Measurements from ENCODE around the gene ETNK1. TPM values are rescaled to one million over a fixed set of nuclear protein-coding genes. Genes with fewer than 3 reads are reported as not detected.

ETNK1 gene
- total RNA-seq, 4 donors from 2014 or later = 50.0 to 78.2 (median 57.4) TPM

DNA sequence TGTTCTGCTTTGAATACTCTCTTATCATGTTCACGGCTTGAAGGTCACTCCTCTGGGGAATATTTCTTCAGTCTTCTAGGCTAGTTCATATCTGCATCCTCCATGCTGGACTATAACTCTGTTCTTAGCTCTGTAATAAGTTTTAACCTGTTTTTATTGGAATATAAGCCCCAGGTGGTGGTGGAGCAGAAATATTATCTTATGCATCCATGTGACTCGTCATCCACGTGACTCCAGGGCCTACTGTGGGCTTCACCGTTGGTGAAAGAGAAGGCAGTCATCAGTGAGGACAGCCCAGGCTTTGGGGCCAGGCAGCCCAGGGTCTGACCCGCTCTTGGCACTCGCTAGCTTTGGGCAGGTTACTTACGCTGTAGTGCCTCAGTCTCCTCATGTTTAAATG lies 87.1 kb downstream of the ETNK1 start:
- DNase-seq = no peak
- 82 to 87% methylated on average over 7 of the region's 7 CpGs for WGBS, 2 donors
- no peaks in the 10 kb centered on the region for H3K9me3 ChIP-seq

DNA sequence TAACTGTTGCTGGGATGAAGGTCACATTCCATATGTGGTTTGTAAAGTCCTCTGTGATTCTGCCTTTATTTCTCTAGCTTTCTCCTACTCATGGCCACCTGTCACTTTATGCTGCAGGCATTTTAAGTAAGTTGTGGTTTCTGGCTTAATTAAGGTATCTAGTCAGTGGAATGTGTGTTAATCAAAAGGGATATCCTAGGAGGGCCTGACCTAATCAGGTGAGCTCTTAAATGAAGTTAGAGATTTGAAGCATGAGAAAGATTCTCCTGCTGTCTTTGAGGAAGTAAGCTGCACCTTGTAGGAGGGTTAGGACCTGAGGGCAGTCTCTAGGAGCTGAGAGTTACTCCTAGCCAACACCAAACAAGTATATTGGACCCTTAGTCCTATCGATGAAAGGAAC lies 90.3 kb downstream of the ETNK1 start:
- no peak overlapping the region for H3K4me3 ChIP-seq (replicated peaks in 1 of 3)
- intact Hi-C loops (cut with DNase I) = no loop called here
- 96 to 100% methylated on average over 1 of the region's 1 CpG for WGBS, 2 donors
- no peak for DNase-seq
- no peaks in the 10 kb centered on the region for H3K27me3 ChIP-seq
- TF ChIP-seq, protein P1, sequence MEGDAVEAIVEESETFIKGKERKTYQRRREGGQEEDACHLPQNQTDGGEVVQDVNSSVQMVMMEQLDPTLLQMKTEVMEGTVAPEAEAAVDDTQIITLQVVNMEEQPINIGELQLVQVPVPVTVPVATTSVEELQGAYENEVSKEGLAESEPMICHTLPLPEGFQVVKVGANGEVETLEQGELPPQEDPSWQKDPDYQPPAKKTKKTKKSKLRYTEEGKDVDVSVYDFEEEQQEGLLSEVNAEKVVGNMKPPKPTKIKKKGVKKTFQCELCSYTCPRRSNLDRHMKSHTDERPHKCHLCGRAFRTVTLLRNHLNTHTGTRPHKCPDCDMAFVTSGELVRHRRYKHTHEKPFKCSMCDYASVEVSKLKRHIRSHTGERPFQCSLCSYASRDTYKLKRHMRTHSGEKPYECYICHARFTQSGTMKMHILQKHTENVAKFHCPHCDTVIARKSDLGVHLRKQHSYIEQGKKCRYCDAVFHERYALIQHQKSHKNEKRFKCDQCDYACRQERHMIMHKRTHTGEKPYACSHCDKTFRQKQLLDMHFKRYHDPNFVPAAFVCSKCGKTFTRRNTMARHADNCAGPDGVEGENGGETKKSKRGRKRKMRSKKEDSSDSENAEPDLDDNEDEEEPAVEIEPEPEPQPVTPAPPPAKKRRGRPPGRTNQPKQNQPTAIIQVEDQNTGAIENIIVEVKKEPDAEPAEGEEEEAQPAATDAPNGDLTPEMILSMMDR (IDR thresholded peaks at IDR 0.05) = no peak
- no peak for TF ChIP-seq POLR2A (IDR thresholded peaks at IDR 0.05)
- no peaks in the 10 kb centered on the region for H3K9me3 ChIP-seq
- H3K4me1 ChIP-seq = no peaks in the 10 kb centered on the region
- no peaks in the 10 kb centered on the region for H3K36me3 ChIP-seq
- H3K27ac ChIP-seq = no peak overlapping the region

More for the DNA sequence above, 87.1 kb downstream of the ETNK1 start:
- TF ChIP-seq, protein P1 (IDR thresholded peaks at IDR 0.05) = no peak
- TF ChIP-seq POLR2A (IDR thresholded peaks at IDR 0.05) = no peak
- Histone ChIP-seq H3K27ac (no peak overlapping the region), H3K4me3 (replicated peaks in 1 of 3) (no peak overlapping the region), H3K4me1 (no peaks in the 10 kb centered on the region), H3K27me3 (no peaks in the 10 kb centered on the region), H3K36me3 (no peaks in the 10 kb centered on the region)
- intact Hi-C loops (cut with DNase I) = no loop called here

DNA sequence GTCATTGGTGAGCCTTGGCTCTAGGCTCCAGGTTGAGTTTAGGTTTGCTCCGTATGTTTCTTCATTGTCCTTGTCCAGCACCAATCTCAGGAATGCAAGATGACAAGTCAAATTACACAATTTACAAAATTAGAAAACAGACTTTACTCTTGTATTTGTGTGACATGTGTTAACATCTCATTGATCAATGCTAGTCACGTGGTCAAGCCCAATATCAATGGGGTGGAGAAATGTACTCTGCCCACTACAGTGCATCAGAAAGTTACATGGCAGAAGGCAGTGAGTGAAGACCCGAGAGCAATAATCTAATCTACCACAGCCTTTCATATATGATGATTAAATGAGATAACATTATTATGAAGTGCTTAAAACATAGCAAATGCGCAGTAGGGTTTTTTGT lies 94.8 kb downstream of the ETNK1 start:
- DNase-seq = no peak
- Histone ChIP-seq H3K27me3 (no peaks in the 10 kb centered on the region), H3K4me1 (no peaks in the 10 kb centered on the region), H3K4me3 (replicated peaks in 1 of 3) (no peak overlapping the region), H3K27ac (no peak overlapping the region), H3K9me3 (no peaks in the 10 kb centered on the region), H3K36me3 (no peaks in the 10 kb centered on the region)
- no peak for TF ChIP-seq POLR2A (IDR thresholded peaks at IDR 0.05)
- TF ChIP-seq, protein P1 (IDR thresholded peaks at IDR 0.05) = no peak
- WGBS, 2 donors = 94 to 95% methylated on average over 4 of the region's 4 CpGs
- intact Hi-C loops (cut with DNase I) = no loop called here

DNA sequence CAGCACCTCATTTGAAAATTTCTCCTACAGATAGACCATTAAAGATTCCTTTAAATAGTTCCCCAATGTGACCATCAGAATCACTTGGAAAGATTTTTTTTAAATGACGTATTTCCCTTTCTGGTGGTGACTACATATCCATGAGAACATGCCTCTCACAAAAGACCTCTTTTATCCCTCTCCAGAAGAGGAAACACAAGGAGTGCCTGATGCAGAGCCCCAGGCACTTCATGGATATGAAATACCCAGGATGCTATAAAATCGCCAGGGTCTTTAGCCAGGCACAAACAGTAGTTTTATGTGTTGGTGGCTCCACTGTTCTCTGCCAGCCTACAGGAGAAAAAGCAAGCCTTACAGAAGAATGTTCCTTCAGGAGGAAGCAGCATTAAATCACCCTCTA lies 97.1 kb downstream of the ETNK1 start:
- no peaks in the 10 kb centered on the region for H3K4me1 ChIP-seq
- H3K4me3 ChIP-seq (replicated peaks in 1 of 3) = no peak overlapping the region
- 94 to 100% methylated on average over 2 of the region's 2 CpGs for WGBS, 2 donors
- no peaks in the 10 kb centered on the region for H3K9me3 ChIP-seq
- H3K27ac ChIP-seq = no peak overlapping the region
- no peaks in the 10 kb centered on the region for H3K27me3 ChIP-seq
- no peaks in the 10 kb centered on the region for H3K36me3 ChIP-seq
- TF ChIP-seq, protein P1 (IDR thresholded peaks at IDR 0.05) = no peak
- no peak for TF ChIP-seq POLR2A (IDR thresholded peaks at IDR 0.05)
- intact Hi-C loops (cut with DNase I) = no loop called here
- no peak for DNase-seq

DNA sequence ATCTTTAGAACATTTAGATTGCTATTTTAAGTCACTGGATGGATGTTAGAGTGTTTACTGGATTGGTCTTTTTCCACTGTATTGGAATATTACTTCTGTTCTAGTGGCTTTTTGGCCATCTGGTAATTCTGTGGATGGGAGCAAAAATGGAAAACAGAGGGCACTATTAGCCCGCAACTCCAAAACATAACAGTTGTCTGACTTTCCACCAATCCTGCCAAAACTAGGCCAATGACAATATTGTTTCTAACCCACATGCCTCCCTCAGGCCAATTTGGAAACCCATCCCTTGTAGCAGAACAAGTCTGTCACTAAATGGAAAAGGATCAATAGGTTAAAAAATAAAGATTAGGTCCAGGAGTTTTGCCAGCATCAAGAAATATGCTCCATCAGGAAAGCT lies 97.8 kb downstream of the ETNK1 start:
- no peaks in the 10 kb centered on the region for H3K9me3 ChIP-seq
- no peak overlapping the region for H3K27ac ChIP-seq
- DNase-seq = no peak
- no peaks in the 10 kb centered on the region for H3K36me3 ChIP-seq
- TF ChIP-seq POLR2A (IDR thresholded peaks at IDR 0.05) = no peak
- TF ChIP-seq, protein P1 (IDR thresholded peaks at IDR 0.05) = no peak
- WGBS, 2 donors = 81 to 82% methylated on average over 1 of the region's 1 CpG
- H3K27me3 ChIP-seq = no peaks in the 10 kb centered on the region
- no peak overlapping the region for H3K4me3 ChIP-seq (replicated peaks in 1 of 3)
- no peaks in the 10 kb centered on the region for H3K4me1 ChIP-seq
- intact Hi-C loops (cut with DNase I) = no loop called here

Data from thyroid gland (tissue), 4 donors.